HG03571 (cell line): Measurements from ENCODE around the gene SNAP29.
"Not testable (repeated sequence)": the region's sequence is repeated elsewhere in the genome, so short reads cannot be mapped to it uniquely, and the experiment has no call there.

ENCODE experiments used
- ATAC-seq: cut with Tn5 transposase; IDR thresholded peaks from one replicate; pipeline ENCODE4 v1.9.1; 2021; ENCODE audit not compliant: unreplicated experiment

The SNAP29 gene

DNA sequence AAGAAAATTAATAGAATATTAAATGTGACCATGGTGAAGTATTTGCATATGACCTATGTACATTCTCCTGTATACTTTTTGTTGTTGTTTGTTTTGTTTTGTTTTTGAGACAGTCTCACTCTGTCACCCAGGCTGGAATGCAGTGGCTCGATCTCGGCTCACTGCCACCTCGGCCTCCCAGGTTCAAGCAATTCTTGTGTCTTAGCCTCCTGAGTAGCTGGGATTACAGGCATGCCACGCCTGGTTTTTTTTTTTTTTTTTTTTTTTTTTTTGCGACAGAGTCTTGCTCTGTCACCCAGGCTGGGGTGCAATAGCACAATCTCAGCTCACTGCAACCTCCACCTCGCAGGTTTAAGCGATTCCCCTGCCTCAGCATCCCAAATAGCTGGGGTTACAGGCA, 38.9 kb downstream of the SNAP29 start:
- not testable (repeated sequence) for ATAC-seq

- no peak for ATAC-seq
Observed at GRCh38 chr22:20899827-20900423, 41.1 kb downstream of the SNAP29 start.

DNA sequence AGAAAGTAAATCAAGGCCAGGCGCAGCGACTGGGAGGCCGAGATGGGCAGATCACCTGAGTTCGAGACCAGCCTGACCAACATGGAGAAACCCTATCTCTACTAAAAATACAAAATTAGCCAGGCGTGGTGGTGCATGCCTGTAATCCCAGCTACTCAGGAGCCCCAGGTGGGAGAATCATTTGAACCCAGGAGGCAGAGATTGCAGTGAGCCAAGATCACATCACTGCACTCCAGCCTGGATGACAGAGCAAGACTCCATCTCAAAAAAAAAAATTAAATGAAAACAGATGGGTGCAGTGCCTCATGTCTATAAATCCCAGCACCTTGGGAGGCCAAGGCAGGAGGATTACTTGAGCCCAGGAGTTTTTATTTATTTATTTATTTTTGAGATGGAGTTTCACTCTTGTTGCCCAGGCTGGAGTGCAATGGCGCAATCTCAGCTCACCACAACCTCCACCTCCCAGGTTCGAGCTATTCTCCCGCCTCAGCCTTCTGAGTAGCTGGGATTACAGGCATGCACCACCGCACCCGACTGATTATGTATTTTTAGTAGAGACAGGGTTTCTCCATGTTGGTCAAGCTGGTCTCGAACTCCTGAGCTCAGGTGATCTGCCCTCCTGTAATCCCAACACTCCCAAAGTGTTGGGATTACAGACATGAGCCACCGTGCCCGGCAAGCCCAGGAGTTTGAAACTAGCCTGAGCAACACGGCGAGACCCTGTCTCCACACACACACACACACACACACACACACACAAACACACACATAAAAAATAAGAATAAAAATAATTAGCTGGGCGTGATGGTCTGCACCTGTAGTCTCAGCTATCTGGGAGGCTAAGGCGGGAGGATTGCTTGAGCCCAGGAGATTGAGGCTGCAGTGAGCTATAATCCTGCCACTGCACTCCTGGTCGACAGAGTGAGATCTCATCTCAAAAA, 42.6 kb downstream of the SNAP29 start:
- ATAC-seq = not testable (repeated sequence)

GRCh38 chr22:20903093-20903492, 44.3 kb downstream of the SNAP29 start:
- no peak for ATAC-seq

- ATAC-seq = no peak
Observed at GRCh38 chr22:20904008-20904979, 45.5 kb downstream of the SNAP29 start.

- no peak for ATAC-seq
Observed at GRCh38 chr22:20904980-20905355, 46.2 kb downstream of the SNAP29 start.

DNA sequence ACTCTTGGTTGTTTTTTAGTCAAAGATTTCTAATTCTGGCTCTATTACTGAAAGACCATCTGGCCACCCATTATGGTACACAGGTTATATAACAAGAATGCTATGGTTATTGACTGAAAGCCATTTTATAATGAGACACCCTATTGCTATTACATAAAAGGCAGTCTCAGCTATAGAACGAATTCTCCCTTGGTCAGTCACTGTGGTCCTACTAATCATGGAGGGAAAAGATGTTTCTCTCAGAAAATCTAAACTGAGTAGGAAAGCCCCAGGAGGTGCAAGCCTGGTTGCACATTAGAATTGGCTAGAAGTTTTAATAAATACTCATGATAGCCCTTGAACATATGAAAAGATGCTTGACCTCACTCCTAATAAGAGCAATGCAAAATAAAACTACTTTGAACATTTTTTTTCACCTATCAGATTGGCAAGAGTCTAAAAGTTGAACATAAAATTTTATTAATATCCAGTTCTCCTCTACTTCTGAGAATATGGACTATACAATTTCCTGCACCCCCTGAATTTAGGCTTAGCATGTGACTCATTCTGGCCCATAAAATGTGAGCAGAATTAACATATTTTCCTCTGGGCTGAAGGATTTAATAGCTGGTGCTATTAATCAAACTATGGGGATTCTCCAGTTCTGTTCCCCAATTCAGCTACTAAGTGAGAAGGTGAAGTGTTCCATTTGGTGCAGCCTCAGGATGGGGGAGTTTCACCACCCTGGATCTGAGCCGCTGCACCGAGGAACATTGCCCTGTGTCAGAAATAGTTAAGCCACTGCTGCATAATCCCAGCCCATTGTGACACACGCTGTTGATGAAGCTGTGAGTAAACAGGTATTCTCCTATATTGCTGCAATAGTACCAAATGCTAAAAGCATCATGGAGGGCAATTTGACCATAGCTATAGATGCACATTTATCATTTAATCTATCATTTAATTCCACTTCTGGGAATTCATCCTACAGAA, 46.9 kb downstream of the SNAP29 start:
- ATAC-seq = no peak

DNA sequence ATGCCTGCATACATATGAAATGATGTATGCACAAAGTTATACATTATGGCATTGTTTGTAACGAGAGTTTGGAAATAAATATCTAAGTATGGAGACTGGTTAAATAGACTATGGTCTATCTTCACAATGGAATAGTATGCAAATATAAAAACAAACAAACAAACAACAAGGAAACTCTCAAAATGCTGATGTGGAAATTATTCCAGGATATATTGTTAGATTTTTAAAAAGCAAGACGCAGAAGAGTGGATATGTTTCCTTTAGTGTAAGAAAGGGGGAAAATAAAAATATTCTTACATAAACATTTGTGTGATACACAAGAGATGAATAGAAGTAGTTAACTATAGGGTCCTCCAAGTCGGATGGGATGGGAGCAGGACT, 47.6 kb downstream of the SNAP29 start:
- ATAC-seq = no peak

- not testable (repeated sequence) for ATAC-seq
Observed at GRCh38 chr22:20908717-20909116, 49.9 kb downstream of the SNAP29 start.

DNA sequence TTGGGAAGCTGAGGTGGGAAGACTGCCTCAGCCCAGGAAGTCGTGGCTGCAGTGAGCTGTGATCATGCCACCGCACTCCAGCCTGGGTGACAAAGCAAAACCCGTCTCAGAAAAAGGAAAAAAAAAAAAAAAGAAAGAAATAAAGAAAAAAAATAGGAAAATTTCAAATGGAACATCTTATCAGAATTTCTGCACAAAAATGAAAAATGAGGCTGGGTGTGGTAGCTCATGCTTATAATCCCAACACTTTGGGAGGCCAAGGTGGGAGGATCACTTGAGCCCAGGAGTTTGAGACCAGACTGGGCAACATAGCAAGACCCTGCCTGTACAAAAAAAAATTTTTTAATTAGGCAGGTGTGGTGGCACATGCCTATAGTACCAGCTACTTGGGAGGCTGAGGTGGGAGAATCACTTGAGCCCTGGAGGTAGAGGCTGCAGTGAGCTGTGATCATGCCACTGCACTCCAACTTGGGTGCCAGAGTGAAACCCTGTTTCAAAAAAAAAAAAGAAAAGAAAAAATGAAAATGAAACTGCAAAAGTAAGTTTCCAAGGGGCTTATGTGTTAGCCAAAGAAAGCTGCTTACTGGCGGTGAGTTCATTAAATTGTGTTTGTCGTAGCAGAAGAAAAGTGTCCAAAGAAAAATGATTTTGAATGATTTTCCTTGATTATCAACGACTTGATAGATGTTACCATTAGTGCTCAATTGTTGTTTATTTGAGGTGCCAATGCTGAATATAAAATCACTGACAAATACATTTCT, 50.9 kb downstream of the SNAP29 start:
- ATAC-seq = no peak

DNA sequence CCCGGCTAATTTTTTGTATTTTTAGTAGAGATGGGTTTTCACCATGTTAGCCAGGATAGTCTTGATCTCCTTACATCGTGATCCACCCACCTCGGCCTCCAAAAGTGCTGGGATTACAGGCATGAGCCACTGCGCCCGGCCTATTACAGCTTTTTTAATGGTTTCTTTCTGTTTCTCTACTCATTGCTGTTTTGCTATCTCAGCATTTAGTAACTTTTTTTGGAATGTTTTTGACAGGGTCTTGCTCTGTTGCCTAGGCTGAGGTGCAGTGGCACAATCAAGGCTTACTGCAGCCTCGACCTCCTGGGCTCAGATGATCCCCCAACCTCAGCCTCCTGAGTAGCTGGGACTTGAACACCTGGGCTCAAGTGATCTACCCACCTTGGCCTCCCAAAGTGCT, 53.7 kb downstream of the SNAP29 start:
- no peak for ATAC-seq

GRCh38 chr22:20916916-20917810, 58.4 kb downstream of the SNAP29 start, which contains the start of gene CRKL:
CRKL (plus strand) TSS chr22:20917407; CDS start chr22:20917935, 528 bp downstream.
- ATAC-seq = peak; percentile 92

DNA sequence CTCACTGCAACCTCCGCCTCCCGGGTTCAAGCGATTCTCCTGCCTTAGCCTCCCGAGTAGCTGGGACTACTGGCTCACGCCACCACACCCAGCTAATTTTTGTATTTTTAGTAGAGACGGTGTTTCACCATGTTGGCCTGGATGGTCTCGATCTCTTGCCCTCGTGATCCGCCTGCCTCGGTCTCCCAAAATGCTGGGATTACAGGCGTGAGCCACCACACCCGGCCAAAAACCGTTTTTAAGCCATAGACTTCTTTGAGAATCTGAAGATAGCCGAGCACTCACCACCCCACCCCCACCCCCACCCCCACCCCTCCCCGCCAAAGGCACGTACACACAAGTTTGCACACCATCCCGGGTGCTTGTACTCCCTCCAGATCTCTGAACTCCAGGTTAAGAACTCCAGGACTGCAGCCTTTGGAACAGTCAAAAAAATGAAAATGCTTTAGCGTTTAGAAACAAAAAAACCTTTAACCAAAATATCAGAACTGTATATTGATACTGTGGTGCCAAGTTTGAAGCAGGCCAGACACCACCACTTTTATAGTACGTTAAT, 59.9 kb downstream of the SNAP29 start:
- ATAC-seq = no peak

GRCh38 chr22:20919718-20920117, 60.9 kb downstream of the SNAP29 start:
- no peak for ATAC-seq

DNA sequence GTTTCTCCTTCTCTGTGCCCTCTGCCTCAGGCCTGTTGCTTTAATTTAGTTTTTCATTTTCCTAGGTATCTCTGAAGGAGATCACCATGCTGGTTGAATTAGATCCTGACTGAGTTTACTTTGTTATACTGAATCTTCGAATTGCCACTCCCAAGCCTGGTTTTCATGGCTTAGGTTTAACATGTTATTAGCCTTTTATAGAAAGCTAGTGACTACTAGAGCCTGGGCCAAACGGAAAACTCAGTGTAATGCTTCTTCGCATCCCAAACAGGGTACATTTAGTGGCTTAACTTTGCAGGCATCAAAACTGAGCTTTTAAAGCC, 62.0 kb downstream of the SNAP29 start:
- ATAC-seq = no peak

- no peak for ATAC-seq
Observed at GRCh38 chr22:20922141-20922751, 63.4 kb downstream of the SNAP29 start.

DNA sequence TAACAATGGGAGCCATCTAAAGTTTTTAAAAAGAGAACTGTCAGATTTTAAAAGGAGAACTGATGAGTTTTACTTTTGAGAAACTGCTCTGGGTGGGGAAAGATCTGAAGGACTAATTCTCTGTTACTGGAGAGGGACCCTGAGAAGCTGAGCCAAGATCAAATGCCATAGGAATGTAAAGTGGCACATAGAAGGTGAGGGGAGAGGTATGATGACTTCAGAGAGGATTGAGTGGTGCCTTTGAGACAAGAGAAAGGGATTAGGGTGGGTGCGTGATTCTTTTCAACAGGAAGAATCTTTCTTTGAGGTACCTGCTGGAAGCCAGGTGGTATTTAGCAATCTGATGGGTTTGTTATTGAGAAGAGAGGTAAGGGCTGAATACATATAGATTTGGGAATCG, 67.4 kb downstream of the SNAP29 start:
- ATAC-seq = no peak
